ENCODE measurements around the gene CUX1.

The CUX1 gene

DNA sequence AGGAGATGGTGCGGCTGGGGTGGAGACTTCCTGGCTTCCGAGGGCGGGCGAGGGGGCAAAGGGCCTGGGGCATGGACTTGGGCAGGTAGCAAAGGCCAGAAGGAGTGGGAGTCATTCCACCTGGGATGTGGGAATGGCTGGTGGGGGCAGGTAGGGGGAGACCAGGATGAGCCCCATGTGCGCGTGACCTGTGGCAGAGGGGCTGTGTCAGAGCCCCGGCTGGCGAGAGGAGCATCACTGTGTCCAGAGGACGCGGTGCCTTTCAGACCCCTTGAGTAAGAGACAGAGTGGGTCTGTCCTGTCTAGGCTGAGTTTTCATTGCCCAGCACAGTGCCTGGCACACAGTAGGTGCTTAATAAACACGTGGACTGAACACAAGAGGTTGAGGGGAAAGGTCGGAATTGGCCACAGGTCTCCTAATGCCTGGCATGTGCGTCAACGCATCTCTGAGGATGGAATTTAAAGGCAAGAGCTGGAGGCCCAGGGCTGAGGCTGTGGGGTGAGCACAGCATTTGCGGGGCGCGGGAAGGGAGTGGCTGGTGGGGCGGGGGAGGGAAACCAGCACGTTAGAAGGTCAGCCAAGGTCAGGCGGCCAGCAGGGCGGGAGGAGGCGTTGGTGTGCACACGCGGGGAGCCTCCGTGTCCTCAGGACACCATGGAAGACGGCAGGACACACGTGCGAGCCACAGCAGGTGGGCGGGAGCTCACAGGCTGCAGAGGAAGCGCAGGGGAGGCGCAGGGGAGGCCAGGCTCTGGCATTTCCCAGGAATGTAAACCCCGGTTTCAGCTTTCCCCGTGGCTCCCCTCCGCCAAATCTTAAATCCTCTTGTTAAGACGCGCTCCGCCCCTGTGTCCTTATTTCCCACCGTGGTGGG lies 51.8 kb downstream of the CUX1 start:
- Histone ChIP-seq H3K4me1 (ENCODE audit: insufficient read depth, low read length) (no peaks in the 10 kb centered on the region), H3K36me3 (ENCODE audit: insufficient read depth, low read length) (peaks cover 15% of the 10 kb centered on the region), H3K4me3 (ENCODE audit: low read depth in 1 of 2, low read length in 2 of 2) (no peak overlapping the region), H3K4me2 (ENCODE audit: insufficient read depth, low read length) (no peak overlapping the region), H4K20me1 (ENCODE audit: insufficient read depth, low read length) (peaks cover 78% of the 10 kb centered on the region), H3K9ac (ENCODE audit: low read depth, low read length) (no peak overlapping the region), H3K27me3 (ENCODE audit: insufficient read depth, low read length, poor library complexity) (no peaks in the 10 kb centered on the region), H3K9me3 (ENCODE audit: insufficient read depth, low read length, severe bottlenecking) (no peaks in the 10 kb centered on the region), H3K27ac (ENCODE audit: low read length) (no peak overlapping the region), H2AFZ (ENCODE audit: low read depth, low read length) (no peak overlapping the region), H3K79me2 (ENCODE audit: insufficient read depth, low read length) (peaks cover 99% of the 10 kb centered on the region)
- no peak for TF ChIP-seq CTCF (IDR thresholded peaks at IDR 0.05; ENCODE audit: borderline replicate concordance, extremely low read depth, low read length, poor library complexity, severe bottlenecking)
- TF ChIP-seq EZH2 (IDR thresholded peaks at IDR 0.05; ENCODE audit: borderline replicate concordance, low read depth, low read length, severe bottlenecking): no peak
- ATAC-seq (ENCODE audit: insufficient read depth, low read depth): no peak
- DNase-seq: no peak

GRCh38 chr7:101869901-101870290 lies 52.5 kb downstream of the CUX1 start:
- no peak overlapping the region for H3K4me2 ChIP-seq (ENCODE audit: insufficient read depth, low read length)
- peaks cover 84% of the 10 kb centered on the region for H4K20me1 ChIP-seq (ENCODE audit: insufficient read depth, low read length)
- DNase-seq (no peak), ATAC-seq (ENCODE audit: insufficient read depth, low read depth) (0 out of 3 replicates have a peak, but pooled peaks have one; percentile 34)
- H3K36me3 ChIP-seq (ENCODE audit: insufficient read depth, low read length): peaks cover 21% of the 10 kb centered on the region
- H3K4me3 ChIP-seq (ENCODE audit: low read depth in 1 of 2, low read length in 2 of 2): no peak overlapping the region
- no peak overlapping the region for H2AFZ ChIP-seq (ENCODE audit: low read depth, low read length)
- peaks cover 99% of the 10 kb centered on the region for H3K79me2 ChIP-seq (ENCODE audit: insufficient read depth, low read length)
- no peaks in the 10 kb centered on the region for H3K4me1 ChIP-seq (ENCODE audit: insufficient read depth, low read length)
- H3K9me3 ChIP-seq (ENCODE audit: insufficient read depth, low read length, severe bottlenecking): no peaks in the 10 kb centered on the region
- no peak for TF ChIP-seq EZH2 (IDR thresholded peaks at IDR 0.05; ENCODE audit: borderline replicate concordance, low read depth, low read length, severe bottlenecking)
- TF ChIP-seq CTCF (IDR thresholded peaks at IDR 0.05; ENCODE audit: borderline replicate concordance, extremely low read depth, low read length, poor library complexity, severe bottlenecking): peak; percentile 6
- no peak overlapping the region for H3K27ac ChIP-seq (ENCODE audit: low read length)
- H3K27me3 ChIP-seq (ENCODE audit: insufficient read depth, low read length, poor library complexity): no peaks in the 10 kb centered on the region
- H3K9ac ChIP-seq (ENCODE audit: low read depth, low read length): no peak overlapping the region

DNA sequence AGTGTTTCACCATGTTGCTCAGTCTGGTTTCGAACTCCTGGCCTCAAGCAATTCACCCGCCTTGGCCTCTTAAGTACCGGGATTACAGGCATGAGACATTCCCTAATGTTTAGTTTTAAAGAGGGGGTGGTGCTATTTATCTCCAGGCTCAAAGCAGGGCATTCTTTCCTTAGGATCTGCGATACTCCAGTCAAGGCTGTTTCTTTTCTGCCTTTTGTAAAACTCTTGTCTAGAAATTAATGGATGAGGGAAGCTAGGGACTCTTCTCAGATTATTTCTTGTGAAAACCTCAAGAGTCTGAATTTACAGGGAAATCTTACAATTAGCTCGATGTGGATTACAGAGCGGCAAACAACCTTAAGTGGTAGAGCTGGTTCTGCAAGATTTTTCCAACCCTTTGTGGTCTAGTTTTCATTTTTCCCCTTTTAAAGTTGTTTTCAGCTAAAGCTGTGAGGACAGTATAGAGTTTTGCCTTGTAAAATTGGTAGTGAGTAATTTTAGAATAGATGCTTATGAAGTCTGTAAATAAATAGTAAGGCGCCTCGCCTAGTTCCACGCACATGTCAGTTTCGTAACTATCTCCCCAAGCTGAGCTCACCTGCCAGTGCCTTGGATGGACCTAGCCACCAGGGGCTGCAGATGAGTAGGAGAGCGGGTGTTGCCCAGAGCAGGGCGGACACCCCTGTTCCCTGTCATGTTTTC lies 53.1 kb downstream of the CUX1 start:
- H3K4me3 ChIP-seq (ENCODE audit: low read depth in 1 of 2, low read length in 2 of 2): no peak overlapping the region
- H3K4me1 ChIP-seq (ENCODE audit: insufficient read depth, low read length): no peaks in the 10 kb centered on the region
- H3K27ac ChIP-seq (ENCODE audit: low read length): no peak overlapping the region
- DNase-seq (no peak), ATAC-seq (ENCODE audit: insufficient read depth, low read depth) (no peak)
- peaks cover 99% of the 10 kb centered on the region for H3K79me2 ChIP-seq (ENCODE audit: insufficient read depth, low read length)
- H3K27me3 ChIP-seq (ENCODE audit: insufficient read depth, low read length, poor library complexity): no peaks in the 10 kb centered on the region
- TF ChIP-seq CTCF (IDR thresholded peaks at IDR 0.05; ENCODE audit: borderline replicate concordance, extremely low read depth, low read length, poor library complexity, severe bottlenecking) (no peak), EZH2 (IDR thresholded peaks at IDR 0.05; ENCODE audit: borderline replicate concordance, low read depth, low read length, severe bottlenecking) (no peak)
- H3K9me3 ChIP-seq (ENCODE audit: insufficient read depth, low read length, severe bottlenecking): no peaks in the 10 kb centered on the region
- H4K20me1 ChIP-seq (ENCODE audit: insufficient read depth, low read length): peaks cover 84% of the 10 kb centered on the region
- no peak overlapping the region for H3K9ac ChIP-seq (ENCODE audit: low read depth, low read length)
- peaks cover 18% of the 10 kb centered on the region for H3K36me3 ChIP-seq (ENCODE audit: insufficient read depth, low read length)
- no peak overlapping the region for H3K4me2 ChIP-seq (ENCODE audit: insufficient read depth, low read length)
- H2AFZ ChIP-seq (ENCODE audit: low read depth, low read length): no peak overlapping the region
